ENCODE data around the gene SKAP1.
"Not testable (repeated sequence)": the region's sequence is repeated elsewhere in the genome, so short reads cannot be mapped to it uniquely, and the experiment has no call there.

The SKAP1 gene

DNA sequence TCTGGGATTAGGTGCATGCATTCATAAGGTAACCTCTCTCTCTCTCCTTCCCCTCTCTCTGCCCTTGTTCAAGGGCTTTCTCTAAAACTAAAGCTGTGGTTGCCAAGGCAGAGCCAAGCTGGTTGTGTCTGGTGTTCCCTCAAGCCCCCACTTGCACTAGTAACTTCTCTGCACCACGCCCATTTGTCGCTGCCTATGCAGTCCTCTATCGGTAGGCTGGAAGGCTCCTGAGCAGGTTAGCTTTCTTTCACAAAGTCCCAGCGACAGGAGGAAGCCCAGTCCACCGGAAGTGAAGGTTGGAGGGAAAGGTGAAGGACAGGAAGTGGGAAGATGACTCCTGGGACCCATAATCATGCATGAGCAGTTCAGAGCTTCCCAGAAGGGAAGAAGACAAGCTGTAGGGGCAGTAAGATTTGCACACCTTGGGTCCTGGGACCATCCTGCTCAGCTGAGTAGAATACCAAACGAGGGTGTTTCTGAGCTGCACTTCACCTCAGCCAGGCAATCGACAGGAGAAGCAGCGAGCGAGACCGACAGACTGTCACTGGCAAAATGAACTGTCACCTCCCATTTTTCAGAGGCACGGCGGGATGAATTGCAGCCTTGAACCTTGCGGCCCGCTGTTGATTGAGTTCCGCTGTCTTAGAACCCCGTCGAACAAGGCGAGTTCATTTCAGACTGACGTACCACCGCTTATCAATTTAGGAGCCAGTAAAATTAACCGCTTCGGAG lies 14.7 kb upstream of the SKAP1 start:
- no peak for FAIRE-seq

DNA sequence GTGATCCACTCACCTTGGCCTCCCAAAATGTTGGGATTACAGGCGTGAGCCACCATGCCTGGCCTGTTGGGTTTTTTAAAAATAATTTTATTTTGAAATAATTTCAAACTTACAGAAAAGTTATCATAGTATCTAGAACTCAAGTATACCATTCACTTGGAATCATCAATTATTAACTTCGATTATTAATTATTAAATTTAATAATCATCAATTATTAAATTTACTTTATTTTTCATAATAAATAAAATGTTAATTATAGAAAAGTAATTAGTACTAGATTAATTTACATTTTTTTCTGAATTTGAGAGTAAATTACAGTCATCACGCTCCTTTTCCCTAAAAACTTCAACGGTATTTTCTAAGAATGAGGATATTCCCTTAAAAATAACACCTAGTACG lies 13.7 kb upstream of the SKAP1 start:
- no peak for FAIRE-seq

DNA sequence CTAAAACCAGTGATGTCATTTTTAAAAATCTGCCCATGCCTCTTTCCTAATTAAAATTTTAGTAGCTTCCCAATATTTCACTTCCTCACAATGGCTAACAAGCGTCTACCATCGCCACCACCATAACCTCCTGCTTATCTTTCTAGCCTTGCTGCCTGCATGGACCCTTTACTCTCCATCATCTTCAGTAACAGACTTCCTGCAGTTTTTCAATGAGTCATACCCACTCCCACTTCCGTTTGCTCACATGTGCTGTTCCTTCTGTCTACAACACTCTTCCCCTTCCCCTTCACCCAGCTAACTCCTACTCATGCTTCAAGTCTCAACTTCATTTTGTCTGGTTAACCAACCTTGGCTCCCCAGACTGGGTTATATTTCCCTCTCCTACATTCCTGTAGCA lies 12.8 kb upstream of the SKAP1 start:
- FAIRE-seq: no peak

DNA sequence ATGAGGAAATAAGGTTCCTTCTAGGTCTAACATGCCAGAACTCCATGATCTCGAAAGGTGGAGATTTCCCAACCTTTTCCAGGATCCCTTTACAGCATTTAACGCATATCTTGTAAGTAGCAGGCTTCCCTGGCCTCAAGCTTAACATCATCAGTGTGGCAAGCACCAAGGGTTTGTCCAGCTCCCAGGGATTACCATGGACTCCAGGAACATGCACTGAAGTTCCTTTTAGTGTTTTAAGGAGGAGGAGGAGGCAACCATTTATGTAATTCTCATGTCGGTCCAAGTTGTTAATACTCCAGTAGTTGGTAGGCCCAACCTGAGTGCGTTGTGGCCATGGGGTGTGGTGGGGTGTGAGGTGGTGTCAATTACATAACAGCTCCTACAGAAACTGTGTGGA lies 11.8 kb upstream of the SKAP1 start:
- no peak for FAIRE-seq

DNA sequence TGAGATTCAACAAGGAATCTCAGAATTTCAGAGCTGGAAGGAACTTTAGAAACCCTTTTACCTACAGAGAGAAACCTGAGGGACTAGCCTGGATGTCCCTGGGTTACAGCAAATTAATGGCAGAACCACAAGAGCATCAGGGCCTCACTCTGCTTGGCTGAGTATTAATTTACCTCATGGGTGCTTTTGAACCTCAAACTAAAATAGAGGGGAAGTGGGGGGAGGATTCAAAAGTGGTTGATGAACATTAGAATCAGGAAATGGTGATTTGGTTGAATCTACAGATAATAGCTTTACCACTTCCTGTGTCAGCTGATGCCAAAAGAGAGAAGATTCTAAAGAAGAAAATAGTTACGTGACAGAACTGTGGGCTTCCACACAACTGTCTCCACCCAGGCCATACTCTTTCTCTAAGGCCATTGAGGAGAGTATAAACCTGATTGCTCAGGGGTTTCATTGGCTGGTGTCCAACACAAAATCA lies 11.3 kb upstream of the SKAP1 start:
- no peak for FAIRE-seq

DNA sequence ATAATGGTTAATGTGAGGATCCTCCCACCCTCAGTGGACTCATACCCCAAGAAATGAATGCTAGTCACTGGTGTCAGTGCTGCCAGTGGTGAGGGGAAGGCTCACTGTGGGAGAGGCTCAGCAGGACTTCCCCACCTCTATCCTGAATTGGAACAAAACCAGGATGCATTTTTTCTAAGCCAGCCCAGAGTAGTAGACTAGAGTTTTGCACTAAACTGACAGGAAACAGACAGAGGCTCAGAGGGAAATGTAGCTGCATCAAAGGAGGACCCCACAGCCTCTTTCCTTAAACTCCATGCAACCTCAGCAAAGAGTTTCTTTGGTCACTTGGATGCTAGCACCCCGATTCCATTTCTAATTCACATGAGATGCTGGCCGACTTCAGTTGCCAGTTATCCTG lies 10.7 kb upstream of the SKAP1 start:
- no peak for FAIRE-seq

DNA sequence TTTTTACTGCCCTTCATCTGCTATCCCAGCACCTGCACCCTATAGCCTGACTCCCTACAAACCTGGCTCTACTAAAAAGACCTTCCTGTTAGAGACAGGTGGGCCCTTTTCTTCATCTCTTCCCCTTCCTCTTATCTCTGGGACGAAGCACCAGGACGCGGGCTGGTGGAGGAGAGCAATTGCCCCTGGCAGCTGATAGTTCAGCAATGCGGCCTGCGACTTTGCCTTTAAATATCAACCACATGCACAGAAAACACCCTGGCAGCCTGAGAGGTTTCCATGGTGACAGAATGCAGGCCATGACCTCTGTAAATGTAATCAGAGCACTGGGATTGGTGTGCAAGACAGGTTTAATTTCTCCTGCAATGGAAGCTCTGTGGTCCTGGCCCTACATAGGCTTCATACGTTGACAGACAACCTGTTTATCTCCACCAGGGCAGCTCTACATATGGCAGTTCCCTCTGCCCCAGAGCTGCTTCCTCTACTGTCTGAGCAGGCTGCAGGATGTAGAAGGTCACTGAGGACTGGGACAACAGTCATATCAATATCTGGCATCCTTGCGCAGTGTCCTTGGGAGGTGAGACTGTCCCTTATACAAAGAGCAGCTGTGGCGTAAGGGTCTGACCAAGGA lies 10.0 kb upstream of the SKAP1 start:
- FAIRE-seq: no peak

DNA sequence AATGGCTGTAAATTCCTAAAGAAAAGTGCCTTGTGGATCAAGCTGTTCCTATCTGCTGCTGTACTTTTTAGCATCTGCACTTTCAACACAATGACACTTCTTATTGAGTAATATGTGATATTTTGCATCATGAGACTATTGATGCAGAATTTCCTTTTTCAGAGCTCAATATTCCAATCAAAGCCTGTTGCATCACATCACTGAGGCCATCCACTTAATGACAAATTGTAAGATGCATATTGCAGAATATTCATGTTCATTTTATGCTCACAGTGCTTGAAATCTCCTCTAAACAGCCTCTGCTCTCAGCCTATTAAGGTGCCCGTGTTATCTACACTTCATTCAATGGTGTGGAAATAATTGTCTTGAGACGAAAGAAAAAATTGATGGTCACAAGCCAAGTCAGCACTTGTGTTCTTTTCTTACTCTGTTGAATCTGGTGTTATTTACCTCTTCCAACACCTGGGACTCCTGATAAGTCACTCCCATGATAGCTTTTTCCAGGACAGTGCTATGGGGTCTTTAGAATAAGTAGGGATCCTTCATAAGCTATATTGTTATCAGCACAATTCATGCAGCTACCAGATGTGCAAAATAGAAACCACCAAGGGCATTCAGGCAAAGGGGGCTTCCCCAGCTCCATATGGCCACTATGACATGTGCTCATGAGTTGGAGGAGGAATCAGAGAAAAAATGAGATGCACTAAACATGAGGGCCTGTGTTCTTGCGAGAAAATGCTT lies 9.3 kb upstream of the SKAP1 start:
- no peak for FAIRE-seq

DNA sequence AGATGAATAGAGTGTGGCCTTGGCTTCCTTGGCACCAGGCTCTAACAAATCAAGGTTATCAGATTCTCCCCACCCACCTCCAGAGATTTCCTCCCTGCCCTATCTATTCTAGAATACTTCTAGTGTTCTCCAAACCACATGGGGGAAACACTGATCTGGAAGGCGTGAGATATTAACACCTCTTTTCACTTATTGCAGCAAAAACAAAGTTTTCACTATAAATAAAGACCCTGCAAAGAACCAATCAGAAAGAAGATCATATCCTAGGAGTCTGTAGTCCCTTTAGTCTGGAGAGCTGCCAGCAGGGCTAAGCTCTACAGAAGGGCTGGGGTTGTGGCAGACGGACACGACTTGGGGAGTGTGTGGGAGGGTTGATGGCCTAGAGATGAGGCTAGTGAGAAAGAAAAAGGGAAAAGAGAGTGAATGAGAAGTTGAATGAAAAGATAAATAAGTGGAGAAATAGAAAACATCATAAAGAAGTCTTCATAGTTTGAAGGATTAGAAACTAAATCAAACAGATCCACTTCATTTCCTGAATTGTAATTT lies 8.6 kb upstream of the SKAP1 start:
- FAIRE-seq: no peak

DNA sequence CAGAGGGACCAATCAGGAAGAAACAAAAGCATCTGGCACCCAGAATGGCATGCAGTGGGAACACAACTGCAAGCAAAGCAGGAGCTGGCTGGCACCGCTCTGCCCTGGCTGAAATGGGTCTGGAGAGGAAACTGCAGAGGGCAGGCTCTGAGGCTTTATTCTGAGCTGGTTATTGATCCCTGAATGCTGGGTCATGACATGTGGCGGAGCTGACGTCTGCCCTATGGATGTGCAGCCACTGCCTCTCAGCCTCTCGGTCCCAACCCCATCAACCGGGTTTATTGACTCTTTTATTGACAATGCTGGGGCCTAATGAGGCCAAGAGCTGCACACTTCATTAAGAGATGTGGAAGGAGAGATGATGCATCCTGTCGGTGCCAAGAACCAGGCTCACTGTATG lies 3.9 kb upstream of the SKAP1 start:
- no peak for FAIRE-seq

DNA sequence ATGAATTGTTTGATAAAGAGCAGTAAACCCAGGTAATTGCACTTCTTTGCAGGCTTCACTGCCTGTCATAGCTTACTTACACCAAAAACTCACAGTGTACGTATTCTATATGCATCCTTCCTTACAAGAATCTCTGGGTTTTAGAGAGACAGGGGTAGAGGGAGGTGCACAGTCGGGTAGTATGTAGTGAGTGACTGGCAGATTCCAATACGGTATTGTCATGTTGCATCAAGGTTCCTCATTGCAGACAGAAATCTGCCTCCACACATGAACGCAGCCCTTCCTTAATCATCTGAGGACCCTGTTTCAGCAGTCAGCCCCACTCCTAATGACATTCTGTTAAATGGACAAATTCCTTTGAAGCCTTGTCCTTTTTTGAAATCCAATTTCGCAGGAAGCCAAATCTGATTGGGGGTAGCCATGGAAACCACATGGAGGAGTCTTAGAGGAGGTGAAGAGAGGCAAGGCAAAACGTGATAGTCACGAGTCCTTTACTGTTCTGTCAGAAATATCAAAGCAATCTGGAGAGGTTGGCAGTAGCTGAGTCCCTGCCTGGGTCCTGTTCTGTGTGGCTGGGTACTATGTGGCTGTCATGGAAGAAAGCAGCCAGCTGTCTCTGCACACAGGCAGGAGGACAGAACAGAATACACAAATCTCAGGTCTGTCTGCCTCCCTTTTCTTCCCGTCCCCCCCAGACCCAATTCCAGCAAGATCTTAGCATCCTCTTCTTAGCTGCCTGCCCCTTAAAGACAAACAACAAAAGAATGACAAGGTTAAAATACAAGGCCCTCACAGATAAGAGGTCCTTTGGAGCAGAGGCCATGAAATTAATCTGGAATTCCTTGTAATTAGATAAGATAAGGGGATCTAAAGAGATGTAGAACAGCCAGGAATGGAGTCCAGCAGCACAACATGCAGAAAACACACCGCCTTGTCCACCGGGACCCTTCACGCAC lies 3.1 kb upstream of the SKAP1 start:
- no peak for FAIRE-seq

DNA sequence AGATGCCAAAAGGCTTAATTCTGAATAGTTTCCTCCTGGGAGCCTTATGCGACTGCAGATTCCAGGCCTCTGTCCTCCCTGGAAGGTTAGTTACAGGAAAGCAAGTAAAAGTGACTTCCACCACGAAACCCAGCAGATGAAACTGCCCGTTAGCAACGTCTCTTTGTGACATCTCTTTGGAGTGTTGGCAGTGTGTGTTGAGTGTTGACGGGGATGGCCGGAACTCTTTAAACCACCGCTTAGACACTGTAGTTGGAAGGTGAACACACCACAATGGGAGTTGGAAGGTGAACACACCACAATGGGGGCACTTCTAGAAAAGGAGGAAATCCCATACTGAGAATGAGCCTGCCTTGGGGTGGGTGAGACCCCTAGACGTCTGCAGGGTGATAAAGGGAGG lies 858 bp downstream of the SKAP1 start:
- FAIRE-seq: no peak

DNA sequence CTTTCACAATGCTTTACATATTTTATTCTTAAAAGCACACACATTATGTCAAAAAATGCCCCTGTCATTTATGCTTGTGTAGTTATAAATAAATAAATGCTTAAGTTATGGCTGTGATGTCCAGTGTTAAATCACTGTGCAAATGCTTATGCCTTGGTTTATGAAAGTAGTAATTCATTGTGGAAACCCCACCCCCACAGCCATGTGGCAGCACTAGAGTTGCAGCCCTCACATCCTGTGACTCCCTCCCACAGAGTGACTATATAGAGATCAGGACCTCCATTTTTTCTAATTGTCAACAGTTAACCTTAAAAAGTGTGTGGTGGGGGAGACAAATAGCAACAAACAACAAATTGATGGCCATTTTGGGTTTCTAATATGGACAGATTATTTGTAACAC lies 2.4 kb downstream of the SKAP1 start:
- FAIRE-seq: no peak

DNA sequence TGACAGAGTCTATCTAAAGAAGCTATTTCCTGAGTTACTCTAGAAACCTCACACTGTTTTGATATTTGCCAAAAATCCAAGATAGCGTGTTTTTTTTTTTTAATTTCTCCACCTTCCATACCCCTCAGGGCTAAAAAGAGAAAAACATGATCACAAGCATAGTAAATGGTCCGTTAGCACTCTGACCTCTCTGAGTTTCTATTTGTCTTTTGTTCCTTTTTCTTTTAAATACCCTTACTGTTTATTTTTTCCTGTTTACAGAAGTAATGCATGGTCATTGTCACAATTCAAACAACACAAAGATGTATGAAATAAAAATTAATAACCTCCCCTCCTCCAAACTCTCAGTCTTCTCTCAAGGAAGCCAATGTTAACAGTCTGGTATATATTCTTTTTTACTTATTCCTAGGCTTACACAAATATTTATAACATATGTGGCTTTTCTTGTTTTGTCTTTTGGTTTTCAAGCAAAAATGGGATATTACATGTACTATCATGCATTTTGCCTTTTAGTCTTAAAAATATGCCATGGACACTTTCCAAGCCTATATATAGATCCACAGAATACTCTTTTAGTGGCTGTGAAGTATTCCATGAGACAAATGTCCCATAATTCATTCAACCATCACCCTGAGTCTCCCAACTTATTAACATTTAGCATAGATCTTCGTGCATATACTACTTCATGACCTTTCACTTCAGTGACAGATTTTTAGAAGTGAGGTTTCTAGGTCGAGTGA lies 3.1 kb downstream of the SKAP1 start:
- no peak for FAIRE-seq

DNA sequence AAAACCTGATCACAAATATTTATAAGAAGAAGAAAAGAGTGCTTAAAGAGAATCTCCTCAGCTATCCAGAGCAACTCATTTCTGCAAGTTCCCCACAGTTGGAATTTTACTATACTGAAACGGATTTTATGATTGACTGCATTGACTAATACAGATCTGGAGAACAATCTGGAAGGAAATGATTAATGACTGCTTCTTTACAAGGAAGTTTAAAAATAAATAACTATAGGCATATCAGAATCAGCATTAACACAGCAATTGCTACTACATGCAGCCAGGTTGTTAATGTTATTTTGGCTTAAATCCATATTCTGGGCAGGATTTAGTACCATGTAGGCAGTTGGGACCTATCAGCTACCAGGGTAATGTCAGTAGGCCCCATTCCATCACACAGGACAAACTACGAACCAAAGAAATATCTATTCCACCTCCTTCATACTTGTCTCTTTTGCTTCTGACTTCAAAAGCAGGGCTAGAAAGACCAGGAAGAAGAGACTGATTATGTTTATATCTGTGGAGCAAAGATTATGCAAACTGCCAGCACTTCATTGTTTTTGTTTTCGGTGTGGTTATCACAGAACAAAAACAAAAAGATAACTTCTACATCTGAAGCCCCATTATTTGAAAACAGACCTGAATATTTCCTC lies 3.9 kb downstream of the SKAP1 start:
- FAIRE-seq: no peak

DNA sequence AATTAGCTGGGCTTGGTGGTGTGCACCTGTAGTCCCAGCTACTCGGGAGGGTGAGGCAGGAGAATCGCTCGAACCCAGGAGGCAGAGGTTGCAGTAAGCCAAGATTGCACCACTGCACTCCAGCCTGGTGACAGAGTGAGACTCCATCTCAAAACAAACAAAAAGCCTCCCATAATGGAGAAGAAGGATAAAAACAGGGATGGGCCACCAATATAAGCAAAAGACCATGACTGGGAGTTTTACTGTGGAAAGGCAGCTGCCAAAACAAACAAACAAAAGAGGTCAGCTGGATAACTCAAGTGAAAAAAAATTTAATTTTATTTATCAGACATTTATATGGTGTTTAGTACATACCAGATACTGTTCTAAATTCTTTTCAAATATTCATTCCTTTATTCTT lies 8.0 kb downstream of the SKAP1 start:
- not testable (repeated sequence) for FAIRE-seq

DNA sequence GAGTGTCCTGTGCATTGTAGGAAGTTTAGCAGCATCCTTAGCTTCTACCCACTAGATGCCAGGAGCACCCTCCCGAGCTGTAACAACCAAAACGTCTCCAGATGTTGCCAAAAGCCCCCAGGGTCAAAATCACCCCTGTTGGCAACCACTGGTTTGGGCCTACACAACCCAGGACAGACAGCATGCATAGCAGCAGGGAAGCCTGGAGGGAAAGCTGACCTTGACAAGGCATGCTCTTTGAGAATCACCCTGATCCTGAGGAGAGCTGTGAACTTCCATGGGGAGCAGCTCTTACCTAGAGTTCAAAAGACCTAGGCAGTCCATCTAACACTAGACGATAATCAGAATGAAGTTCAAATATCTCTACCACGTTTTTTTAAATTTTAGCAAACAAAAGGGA lies 9.2 kb downstream of the SKAP1 start:
- no peak for FAIRE-seq

DNA sequence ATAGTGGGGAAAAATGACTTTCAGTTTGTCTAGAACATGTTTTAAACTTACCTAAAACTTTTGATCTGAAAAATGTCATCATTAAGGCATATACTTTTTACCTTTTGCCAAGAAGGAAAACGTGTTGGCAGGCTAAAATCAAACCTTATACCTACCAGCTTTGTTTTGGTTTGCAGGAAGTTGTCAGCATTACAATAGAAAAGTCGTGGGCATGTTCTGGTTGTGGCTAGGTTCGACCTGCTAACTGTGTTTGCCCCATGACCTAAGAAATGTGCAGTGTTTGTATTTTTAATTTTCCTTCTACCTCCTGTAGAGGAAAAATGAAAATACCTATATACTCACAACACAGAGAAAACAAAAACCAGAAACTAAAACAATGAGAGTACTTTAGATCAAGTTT lies 13.0 kb downstream of the SKAP1 start:
- no peak for FAIRE-seq

DNA sequence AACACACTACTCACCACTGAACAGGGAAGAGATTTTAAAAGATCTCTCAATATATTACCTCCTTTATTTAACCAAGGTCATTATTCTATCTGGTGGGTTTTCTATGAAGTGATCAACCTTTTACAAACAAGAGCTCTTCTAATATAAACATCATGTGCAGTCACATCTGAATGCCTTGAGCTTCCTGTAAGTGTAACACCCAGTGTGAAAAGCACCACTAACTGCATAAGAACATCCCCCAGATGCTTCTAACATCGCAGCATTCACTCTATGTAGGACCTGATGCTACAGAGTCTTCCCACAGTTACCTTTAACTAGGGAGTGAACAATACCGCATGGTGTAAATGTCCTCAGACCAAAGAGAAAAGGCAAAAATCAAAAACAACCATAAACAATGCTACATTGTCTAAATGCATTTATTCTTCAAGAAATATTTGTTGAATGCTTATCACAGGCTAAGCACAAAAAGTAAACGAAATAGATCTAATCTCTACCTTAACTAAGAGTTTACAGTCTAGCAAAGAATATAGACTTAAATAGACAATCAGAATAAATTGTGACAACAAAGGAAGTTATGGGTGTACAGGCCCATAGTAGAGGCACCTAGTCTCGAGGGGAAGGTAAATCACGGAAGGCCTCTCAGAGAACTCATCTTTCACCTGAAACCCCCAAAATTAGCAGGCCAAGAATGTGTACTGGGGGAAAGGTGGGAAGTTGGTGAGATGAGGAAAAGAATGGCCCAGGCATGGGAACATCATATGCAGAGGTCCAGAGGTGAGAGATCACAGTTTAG lies 16.2 kb downstream of the SKAP1 start:
- no peak for FAIRE-seq

DNA sequence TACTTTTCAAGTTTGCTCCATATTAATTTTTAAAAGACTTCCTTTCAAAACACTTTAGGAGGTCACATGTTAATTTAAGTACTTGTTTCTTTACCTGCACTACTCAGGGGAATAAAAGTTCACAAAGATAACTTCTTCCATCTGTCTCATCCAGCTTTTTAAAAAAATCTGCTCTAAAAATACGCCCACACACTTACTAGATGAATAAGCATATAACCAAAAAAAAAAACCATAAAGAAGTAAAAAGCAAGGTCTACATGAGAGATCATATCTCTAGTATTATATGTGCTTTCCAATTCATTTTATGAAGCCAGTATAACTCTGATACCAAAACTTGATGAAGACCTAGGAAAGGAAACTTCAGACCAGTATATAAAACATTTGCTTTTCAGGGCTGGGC lies 17.2 kb downstream of the SKAP1 start:
- no peak for FAIRE-seq

DNA sequence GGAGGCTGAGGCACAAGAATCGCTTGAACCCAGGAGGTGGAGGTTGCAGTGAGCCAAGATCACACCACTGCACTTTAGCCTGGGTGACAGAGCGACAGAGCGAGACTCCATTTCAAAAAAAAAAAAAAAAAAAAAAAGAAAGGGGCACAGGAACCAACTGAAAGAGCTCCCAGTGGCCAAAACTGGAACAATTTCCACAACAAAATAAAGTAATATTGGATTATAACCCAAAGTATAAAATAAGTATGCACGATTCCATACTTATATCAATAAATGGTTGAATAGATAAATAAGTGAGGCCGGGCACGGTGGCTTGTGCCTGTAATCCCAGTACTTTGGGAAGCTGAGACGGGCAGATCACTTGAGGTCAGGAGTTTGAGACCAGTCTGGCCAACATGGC lies 19.2 kb downstream of the SKAP1 start:
- not testable (repeated sequence) for FAIRE-seq
